Measurements from ENCODE around the gene CACNA2D2. TPM values are rescaled to one million over a fixed set of nuclear protein-coding genes. Genes with fewer than 3 reads are reported as not detected.

CACNA2D2 gene
- total and polyA plus RNA-seq, 9 donors = 0.95 to 8.6 (median 3.8) TPM

GRCh38 chr3:50351323-50351697 is 152.1 kb downstream of the CACNA2D2 start:
- no peaks in the 10 kb centered on the region for H3K36me3 ChIP-seq
- peak overlapping the region in 1 of 2 donors; percentile 87 for H3K27ac ChIP-seq
- H3K27me3 ChIP-seq = no peaks in the 10 kb centered on the region
- intact Hi-C loops (cut with DNase I) = loop anchor here in 2 of 4 donors (5.0 to 10.0 kb wide), 2 partner anchors 253 to 256 kb away; no protein-coding TSS in a partner anchor
- peaks cover 13% of the 10 kb centered on the region for H3K4me1 ChIP-seq (ENCODE audit: insufficient read depth)
- no peaks in the 10 kb centered on the region for H3K9me3 ChIP-seq
- H3K4me3 ChIP-seq = peak overlapping the region; percentile 75
- WGBS, 3 donors = 30 to 36% (median 33%) methylated on average over 11 of the region's 11 CpGs
- no peak for TF ChIP-seq EP300 (IDR thresholded peaks at IDR 0.05)
- no peak for TF ChIP-seq POLR2A (IDR thresholded peaks at IDR 0.05)
- no peak for TF ChIP-seq CTCF (IDR thresholded peaks at IDR 0.05)
- DNase-seq = no peak

GRCh38 chr3:50350527-50351322 is 152.7 kb downstream of the CACNA2D2 start, which contains the start of the genes CYB561D2 and NPRL2:
Gene CYB561D2, plus strand, starts transcription at chr3:50350862. Its CDS starts 572 bp downstream, at chr3:50351434.
Gene NPRL2, minus strand, starts transcription at chr3:50350775. Its CDS starts 123 bp downstream, at chr3:50350652.
- intact Hi-C loops (cut with DNase I) = loop anchor here in 2 of 4 donors (5.0 to 10.0 kb wide), 2 partner anchors 254 to 257 kb away; no protein-coding TSS in a partner anchor
- no peaks in the 10 kb centered on the region for H3K27me3 ChIP-seq
- H3K9me3 ChIP-seq = no peaks in the 10 kb centered on the region
- peak; percentile 94 to 95 (median 94) for DNase-seq
- H3K4me1 ChIP-seq (ENCODE audit: insufficient read depth) = peaks cover 11% of the 10 kb centered on the region
- H3K4me3 ChIP-seq = peak within 1 kb of the TSS; percentile 75
- no peaks in the 10 kb centered on the region for H3K36me3 ChIP-seq
- TF ChIP-seq POLR2A (IDR thresholded peaks at IDR 0.05) (peak; percentile 65), EP300 (IDR thresholded peaks at IDR 0.05) (no peak), CTCF (IDR thresholded peaks at IDR 0.05) (no peak)
- 0% methylated on average over 33 to 64 of the region's 64 CpGs for WGBS, 3 donors
- peak within 1 kb of the TSS; percentile 77 to 87 for H3K27ac ChIP-seq

- 1 to 2% (median 1%) methylated on average over 7 of the region's 7 CpGs for WGBS, 3 donors
- Histone ChIP-seq H3K4me3 (peak overlapping the region; percentile 75), H3K27ac (peak overlapping the region; percentile 77 to 87), H3K27me3 (no peaks in the 10 kb centered on the region), H3K36me3 (no peaks in the 10 kb centered on the region), H3K9me3 (no peaks in the 10 kb centered on the region), H3K4me1 (ENCODE audit: insufficient read depth) (peaks cover 16% of the 10 kb centered on the region)
- TF ChIP-seq POLR2A (IDR thresholded peaks at IDR 0.05) (no peak), EP300 (IDR thresholded peaks at IDR 0.05) (no peak), CTCF (IDR thresholded peaks at IDR 0.05) (no peak)
- no peak for DNase-seq
- intact Hi-C loops (cut with DNase I) = loop anchor here in 2 of 4 donors (5.0 to 10.0 kb wide), 2 partner anchors 255 to 257 kb away; no protein-coding TSS in a partner anchor
Observed at GRCh38 chr3:50350213-50350526, 153.3 kb downstream of the CACNA2D2 start.

GRCh38 chr3:50347187-50347813 is 156.1 kb downstream of the CACNA2D2 start:
- intact Hi-C loops (cut with DNase I) = loop anchor here in 3 of 4 donors (5.0 kb wide), 1 partner anchor 195 kb away; no protein-coding TSS in a partner anchor
- 21 to 25% (median 23%) methylated on average over 14 of the region's 14 CpGs for WGBS, 3 donors
- peak; percentile 65 to 85 (median 80) for DNase-seq
- Histone ChIP-seq H3K27me3 (no peaks in the 10 kb centered on the region), H3K27ac (no peak overlapping the region), H3K4me1 (ENCODE audit: insufficient read depth) (peaks cover 16% of the 10 kb centered on the region), H3K36me3 (no peaks in the 10 kb centered on the region), H3K9me3 (no peaks in the 10 kb centered on the region), H3K4me3 (no peak overlapping the region)
- no peak for TF ChIP-seq POLR2A (IDR thresholded peaks at IDR 0.05)
- TF ChIP-seq CTCF (IDR thresholded peaks at IDR 0.05) = peak in 2 of 3 donors; percentile 23
